ENCODE measurements around the gene ACER2.
"Not testable (repeated sequence)": the region's sequence is repeated elsewhere in the genome, so short reads cannot be mapped to it uniquely, and the experiment has no call there.

ACER2 gene

GRCh38 chr9:19408693-19409400 is at the start of gene ACER2:
TSS of gene ACER2 (plus strand) at chr9:19409009. CDS start at chr9:19409085, 76 bp downstream.
- DNase-seq (ENCODE audit: low read depth in 2 of 2) = peak; percentile 90 to 95

- no peak for DNase-seq (ENCODE audit: low read depth in 2 of 2)
Measured at GRCh38 chr9:19369107-19369506, 39.7 kb upstream of the ACER2 start.

- no peak for DNase-seq (ENCODE audit: low read depth in 2 of 2)
Measured at GRCh38 chr9:19371942-19372341, 36.9 kb upstream of the ACER2 start.

GRCh38 chr9:19372567-19372966 is 36.2 kb upstream of the ACER2 start:
- no peak for DNase-seq (ENCODE audit: low read depth in 2 of 2)

GRCh38 chr9:19373527-19373926 is 35.3 kb upstream of the ACER2 start:
- DNase-seq (ENCODE audit: low read depth in 2 of 2) = no peak

- no peak for DNase-seq (ENCODE audit: low read depth in 2 of 2)
Measured at GRCh38 chr9:19375538-19375937, 33.3 kb upstream of the ACER2 start.

- no peak for DNase-seq (ENCODE audit: low read depth in 2 of 2)
Measured at GRCh38 chr9:19376931-19377330, 31.9 kb upstream of the ACER2 start.

- no peak for DNase-seq (ENCODE audit: low read depth in 2 of 2)
Measured at GRCh38 chr9:19378164-19378563, 30.6 kb upstream of the ACER2 start.

GRCh38 chr9:19378647-19379046 is 30.2 kb upstream of the ACER2 start:
- no peak for DNase-seq (ENCODE audit: low read depth in 2 of 2)

GRCh38 chr9:19379283-19379682 is 29.5 kb upstream of the ACER2 start:
- no peak for DNase-seq (ENCODE audit: low read depth in 2 of 2)

GRCh38 chr9:19379697-19380046 is 29.1 kb upstream of the ACER2 start:
- DNase-seq (ENCODE audit: low read depth in 2 of 2) = no peak

GRCh38 chr9:19380826-19381075 is 28.1 kb upstream of the ACER2 start:
- no peak for DNase-seq (ENCODE audit: low read depth in 2 of 2)

- DNase-seq (ENCODE audit: low read depth in 2 of 2) = no peak
Measured at GRCh38 chr9:19381656-19382055, 27.2 kb upstream of the ACER2 start.

- DNase-seq (ENCODE audit: low read depth in 2 of 2) = not testable (repeated sequence)
Measured at GRCh38 chr9:19385212-19385611, 23.6 kb upstream of the ACER2 start.

GRCh38 chr9:19385786-19386501 is 22.9 kb upstream of the ACER2 start:
- DNase-seq (ENCODE audit: low read depth in 2 of 2) = no peak

GRCh38 chr9:19386502-19387044 is 22.2 kb upstream of the ACER2 start:
- no peak for DNase-seq (ENCODE audit: low read depth in 2 of 2)

GRCh38 chr9:19387317-19387716 is 21.5 kb upstream of the ACER2 start:
- no peak for DNase-seq (ENCODE audit: low read depth in 2 of 2)

- not testable (repeated sequence) for DNase-seq (ENCODE audit: low read depth in 2 of 2)
Measured at GRCh38 chr9:19389539-19389938, 19.3 kb upstream of the ACER2 start.

GRCh38 chr9:19397845-19398244 is 11.0 kb upstream of the ACER2 start:
- no peak for DNase-seq (ENCODE audit: low read depth in 2 of 2)

- DNase-seq (ENCODE audit: low read depth in 2 of 2) = not testable (repeated sequence)
Measured at GRCh38 chr9:19403231-19403630, 5.6 kb upstream of the ACER2 start.

GRCh38 chr9:19404283-19405075 is 4.3 kb upstream of the ACER2 start:
- no peak for DNase-seq (ENCODE audit: low read depth in 2 of 2)

- no peak for DNase-seq (ENCODE audit: low read depth in 2 of 2)
Measured at GRCh38 chr9:19405771-19406170, 3.0 kb upstream of the ACER2 start.

- DNase-seq (ENCODE audit: low read depth in 2 of 2) = no peak
Measured at GRCh38 chr9:19408316-19408692, 505 bp upstream of the ACER2 start.
